Measurements from ENCODE around the gene SFSWAP.

GRCh38 chr12:131674373-131674772, 36.5 kb upstream of the SFSWAP start:
- TF ChIP-seq POLR2A (IDR thresholded peaks at IDR 0.05) (no peak), CTCF (IDR thresholded peaks at IDR 0.05) (no peak)

Data from testis (tissue), 2 donors.